Middle frontal gyrus (tissue), 1 donor: Measurements from ENCODE around the gene ABCF3.

Experiments used
- DNase-seq: peaks from one replicate; pipeline ENCODE4 v3.0.0-alpha.2; 2015; ENCODE audit warnings: low spot score; ENCODE audit errors: extremely low spot score

ABCF3 gene

DNA sequence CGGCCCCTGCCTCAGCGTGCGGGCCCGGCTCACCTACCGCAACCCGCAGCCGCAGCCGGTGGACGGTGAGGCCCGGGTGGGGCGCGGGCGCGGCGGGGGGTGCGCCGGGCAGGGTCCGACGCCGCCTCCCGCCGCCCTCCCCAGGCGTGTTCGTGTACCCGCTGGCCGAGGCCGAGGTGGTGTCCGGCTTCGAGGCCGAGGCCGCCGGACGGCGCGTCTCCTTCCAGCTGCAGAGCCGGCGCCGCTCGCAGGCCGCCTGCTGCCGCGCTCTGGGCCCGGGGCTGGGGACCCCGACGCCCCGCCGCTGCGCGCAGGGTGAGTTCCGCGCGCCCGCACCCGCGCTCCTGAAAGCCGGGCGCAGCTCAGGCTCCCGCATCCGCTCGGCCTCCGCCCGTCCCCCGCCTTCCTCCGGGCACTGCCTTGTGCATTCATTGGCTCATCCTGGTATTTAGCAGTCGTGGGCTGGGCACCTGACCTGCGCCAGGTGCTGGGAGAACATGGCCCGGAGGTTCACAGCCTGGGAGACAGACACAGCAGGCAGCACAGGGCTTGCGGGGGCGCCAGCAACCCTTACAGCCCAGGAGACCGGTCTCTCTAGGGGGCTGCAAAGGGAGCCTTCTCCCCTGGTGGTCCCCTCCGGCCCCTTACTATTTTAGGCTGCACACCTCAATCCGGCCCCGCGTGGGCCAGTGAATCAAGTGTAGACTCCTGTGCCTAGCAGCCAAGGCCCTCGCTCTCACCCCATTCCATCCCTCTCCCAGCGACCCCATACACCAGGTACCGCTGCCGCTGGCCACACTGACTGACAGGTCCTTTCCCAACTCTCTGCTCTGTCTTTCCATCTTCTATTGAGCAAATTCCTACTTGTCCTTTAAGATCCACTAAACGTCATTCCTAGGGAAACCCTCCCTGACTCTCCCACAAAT lies 44.9 kb downstream of the ABCF3 start:
- no peak for DNase-seq

GRCh38 chr3:184231671-184232070 lies 45.7 kb downstream of the ABCF3 start:
- no peak for DNase-seq

DNA sequence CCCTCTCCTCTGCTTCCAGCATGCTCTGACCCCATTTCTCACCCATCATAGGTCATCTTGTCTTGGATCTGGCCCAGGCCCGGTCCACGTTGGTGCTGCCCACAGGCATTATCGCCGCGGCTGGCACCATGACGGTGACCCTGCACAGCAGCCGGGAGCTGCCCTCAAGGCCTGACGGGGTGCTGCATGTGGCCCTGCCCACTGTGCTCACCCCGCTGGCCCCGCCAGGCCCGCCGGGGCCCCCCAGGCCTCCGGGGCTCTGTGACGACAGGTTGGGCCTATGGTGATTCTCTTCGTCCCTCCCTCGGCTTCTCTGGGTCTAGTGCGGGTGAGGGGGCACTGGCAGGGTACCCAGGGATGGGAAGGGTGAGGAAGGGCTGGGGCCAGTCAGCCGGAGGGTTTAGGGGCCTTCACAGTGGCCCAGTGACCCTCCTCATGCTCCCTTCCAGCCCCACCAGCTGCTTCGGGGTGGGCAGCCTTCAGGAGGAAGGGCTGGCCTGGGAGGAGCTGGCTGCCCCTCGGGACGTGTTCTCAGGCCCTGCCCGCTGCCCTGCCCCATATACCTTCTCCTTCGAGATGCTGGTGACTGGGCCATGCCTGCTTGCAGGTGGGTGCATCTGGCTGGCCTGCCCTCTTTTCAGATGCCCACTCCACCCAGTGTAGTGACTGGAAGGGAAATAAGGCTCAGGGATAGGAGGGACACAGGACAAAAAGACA lies 47.3 kb downstream of the ABCF3 start:
- no peak for DNase-seq

GRCh38 chr3:184234224-184234623 lies 48.2 kb downstream of the ABCF3 start:
- DNase-seq: no peak

DNA sequence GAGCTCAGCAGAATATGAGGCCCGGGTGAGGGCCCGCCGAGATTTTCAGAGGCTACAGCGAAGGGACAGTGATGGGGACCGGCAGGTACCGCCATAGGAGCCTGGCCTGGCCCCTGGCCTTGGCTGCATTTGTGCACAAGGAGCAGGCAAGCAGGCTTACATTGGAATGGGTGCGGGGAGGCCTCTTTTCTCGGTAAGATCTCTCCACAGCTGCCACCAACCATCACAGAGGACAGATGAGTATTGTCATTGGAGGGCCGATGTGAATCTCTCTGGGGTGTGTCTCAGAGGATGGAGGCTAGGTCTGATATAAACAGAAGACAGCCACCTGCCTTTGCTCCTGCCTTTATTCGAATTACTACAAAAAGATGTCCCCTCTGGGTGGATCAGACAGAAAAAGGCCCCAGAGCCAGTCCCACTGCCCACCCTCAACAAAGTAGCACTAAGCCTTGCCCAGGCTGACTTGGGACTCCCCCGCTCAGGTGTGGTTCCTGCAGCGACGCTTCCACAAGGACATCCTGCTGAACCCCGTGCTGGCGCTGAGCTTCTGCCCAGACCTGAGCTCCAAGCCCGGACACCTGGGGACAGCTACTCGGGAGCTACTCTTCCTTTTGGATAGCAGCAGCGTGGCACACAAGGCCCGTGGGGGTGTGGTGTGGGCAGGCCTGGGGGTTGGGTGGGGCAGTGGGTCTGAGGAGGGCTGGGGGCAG lies 48.8 kb downstream of the ABCF3 start:
- no peak for DNase-seq

DNA sequence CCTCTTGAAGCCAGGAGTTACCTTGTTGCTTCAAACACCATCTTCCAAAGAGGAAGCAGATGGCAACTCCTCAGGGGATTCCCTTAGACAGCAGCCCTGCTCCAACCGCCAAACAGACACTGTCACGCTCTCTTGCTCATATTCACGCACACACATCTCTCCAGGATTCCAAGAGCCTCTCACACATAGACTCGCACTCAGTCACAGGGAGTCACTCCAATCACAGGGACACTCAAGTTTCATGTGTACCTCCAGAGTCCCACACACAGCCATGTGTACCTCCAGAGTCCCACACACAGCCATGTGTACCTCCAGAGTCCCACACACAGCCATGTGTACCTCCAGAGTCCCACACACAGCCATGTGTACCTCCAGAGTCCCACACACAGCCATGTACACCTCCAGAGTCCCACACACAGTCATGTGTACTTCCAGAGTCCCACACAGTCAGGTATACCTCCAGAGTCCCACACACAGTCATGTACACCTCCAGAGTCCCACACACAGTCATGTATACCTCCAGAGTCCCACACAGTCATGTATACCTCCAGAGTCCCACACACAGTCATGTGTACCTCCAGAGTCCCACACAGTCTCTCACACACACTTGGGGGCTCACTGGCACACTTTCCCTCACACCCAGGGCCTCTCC lies 49.5 kb downstream of the ABCF3 start:
- DNase-seq: no peak

GRCh38 chr3:184236033-184236410 lies 50.0 kb downstream of the ABCF3 start:
- DNase-seq: no peak

DNA sequence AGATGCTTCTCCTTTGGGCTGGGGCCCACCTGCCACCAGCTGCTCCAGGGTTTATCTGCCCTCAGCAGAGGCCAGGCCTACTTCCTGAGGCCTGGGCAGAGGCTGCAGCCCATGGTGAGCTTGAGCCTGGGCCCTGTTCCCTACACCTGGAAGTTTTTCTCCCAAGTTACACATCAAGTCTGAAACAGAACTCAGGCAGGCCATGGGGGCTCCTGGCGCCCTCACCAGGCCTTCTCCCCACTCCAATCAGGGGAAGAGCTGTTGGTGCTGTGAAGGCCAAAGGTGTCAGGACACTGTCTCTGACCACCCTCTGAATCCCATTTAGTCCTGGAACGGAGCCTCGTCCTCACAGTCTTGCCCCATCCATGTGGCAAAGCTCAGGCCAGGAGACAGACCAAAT lies 50.6 kb downstream of the ABCF3 start:
- no peak for DNase-seq

DNA sequence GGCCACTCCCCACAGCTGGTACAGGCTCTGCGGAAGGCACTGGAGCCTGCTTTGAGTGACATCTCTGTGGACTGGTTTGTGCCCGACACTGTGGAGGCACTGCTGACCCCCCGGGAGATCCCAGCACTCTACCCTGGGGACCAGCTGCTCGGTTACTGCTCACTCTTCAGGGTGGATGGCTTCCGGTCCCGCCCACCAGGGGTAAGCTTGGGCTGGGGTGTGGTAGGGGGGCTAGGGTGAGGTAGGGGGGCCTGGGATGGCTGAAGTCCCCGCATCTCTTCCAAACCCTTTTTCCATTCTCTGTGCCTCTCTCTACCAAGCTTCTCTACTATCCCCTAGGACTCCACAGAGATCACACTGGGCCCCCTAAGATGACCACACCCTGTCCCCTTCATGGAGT lies 51.2 kb downstream of the ABCF3 start:
- no peak for DNase-seq

GRCh38 chr3:184237807-184238206 lies 51.8 kb downstream of the ABCF3 start:
- no peak for DNase-seq

- DNase-seq: no peak
These were observed 52.3 kb downstream of the ABCF3 start for GRCh38 chr3:184238246-184238818.

- no peak for DNase-seq
These were observed 53.2 kb downstream of the ABCF3 start for GRCh38 chr3:184239221-184239620.

DNA sequence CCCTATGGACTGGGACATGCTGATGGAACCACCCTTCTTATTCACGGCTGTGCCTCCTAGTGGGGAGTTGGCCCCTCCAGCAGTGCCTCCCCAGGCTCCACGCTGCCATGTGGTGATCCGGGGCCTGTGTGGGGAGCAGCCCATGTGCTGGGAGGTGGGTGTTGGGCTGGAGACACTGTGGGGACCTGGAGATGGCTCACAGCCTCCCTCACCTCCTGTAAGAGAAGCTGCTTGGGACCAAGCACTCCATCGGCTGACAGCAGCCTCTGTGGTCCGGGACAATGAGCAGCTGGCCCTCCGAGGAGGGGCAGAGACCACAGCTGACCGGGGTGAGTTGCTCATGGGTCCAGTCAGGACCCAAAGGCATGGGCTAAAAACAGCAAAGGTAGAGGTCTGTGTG lies 53.7 kb downstream of the ABCF3 start:
- DNase-seq: no peak

DNA sequence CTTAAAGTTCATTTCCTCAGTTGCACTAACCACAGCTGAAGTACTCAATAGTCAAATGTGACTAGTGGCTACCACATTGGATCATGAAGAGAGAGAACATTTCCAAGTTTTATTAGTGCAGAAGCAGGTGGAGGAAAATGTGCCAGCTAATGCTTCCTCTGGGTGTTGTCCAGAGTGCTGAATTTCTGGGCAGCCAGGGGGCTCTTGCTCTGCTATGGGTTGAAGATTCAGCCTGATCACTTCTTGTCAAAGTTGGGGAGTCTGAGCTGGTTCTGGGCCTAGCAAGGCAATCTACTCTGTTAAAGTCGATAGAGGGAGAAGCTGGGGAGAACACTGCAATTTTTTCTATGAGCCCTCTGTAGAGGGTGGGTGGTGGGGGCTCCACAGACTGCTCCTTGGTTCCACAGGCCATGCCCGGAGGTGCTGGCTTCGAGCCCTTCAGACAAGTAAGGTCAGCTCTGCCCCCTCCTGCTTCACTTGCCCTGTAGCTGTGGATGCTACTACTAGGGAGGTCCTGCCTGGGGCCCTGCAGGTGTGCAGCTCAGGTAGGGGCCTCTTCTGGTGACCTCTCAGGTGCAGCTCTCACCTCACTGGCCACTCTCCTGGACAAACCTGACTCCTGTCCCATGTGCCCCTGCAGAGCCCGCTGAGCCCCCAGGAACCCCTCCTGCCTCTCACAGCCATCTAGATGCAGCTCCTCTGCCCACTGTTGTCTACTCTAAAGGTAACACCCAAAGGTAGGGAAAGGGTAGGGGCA lies 54.6 kb downstream of the ABCF3 start:
- no peak for DNase-seq

DNA sequence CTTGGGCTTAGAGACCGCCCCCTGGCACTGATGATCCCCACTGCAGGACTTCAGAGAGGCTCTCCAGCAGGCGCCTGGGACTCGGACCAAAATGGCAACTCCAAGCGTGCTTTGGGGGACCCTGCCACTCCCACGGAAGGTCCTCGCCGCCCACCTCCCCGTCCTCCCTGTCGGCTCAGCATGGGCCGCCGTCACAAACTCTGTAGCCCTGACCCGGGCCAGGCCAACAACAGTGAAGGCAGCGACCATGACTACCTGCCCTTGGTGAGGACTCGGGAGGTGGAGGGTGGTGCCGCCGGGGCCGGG lies 55.1 kb downstream of the ABCF3 start:
- DNase-seq: no peak

DNA sequence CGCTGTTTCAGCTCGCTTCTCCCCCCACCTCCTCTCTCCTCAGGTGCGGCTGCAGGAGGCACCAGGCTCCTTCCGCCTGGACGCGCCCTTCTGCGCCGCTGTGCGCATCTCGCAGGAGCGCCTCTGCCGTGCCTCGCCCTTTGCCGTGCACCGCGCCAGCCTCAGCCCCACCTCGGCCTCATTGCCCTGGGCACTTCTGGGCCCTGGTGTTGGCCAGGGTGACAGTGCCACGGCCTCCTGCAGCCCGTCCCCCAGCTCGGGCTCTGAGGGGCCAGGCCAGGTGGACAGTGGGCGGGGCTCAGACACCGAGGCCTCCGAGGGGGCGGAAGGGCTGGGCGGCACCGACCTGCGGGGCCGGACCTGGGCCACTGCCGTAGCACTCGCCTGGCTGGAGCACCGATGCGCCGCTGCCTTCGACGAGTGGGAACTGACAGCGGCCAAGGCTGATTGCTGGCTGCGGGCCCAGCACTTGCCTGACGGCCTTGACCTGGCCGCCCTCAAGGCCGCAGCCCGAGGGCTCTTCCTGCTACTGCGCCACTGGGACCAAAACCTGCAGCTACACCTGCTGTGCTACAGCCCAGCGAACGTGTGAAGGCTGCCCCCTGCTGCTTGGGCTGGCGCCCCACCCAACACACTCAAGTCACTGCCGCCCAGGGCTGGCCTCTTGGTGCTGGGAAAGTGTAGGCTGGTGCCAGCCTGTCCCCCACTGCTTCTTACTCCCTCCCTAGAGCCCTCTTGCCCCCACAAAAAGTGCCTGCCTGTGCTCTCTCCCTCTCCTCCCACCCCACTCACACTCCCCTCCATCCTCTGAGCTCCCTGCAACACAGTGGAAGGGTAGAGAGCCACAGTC lies 55.7 kb downstream of the ABCF3 start:
- no peak for DNase-seq

GRCh38 chr3:184242297-184242685 lies 56.3 kb downstream of the ABCF3 start:
- no peak for DNase-seq
